Measurements from ENCODE around the gene GPR68.
"Not testable (repeated sequence)": the region's sequence is repeated elsewhere in the genome, so short reads cannot be mapped to it uniquely, and the experiment has no call there.

Gene GPR68

DNA sequence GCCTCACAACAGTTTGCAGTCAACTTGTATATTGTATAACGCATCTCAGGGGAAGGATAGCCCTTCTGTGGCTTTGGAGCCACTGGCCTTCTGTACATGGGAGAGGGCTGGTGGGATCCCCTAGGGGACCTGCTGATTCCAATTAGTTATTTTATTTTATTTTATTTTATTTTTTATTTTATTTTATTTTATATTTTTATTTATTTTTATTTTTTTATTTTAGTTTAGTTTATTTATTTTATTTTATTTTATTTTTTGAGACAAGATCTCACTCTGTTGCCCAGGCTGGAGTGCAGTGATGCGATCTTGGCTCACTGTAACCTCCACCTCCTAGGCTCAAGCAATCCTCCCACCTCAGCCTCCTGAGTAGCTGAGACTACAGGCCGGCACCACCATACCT lies 61.8 kb downstream of the GPR68 start:
- not testable (repeated sequence) for H2BK5ac ChIP-seq (ENCODE audit: low read length); H4K91ac ChIP-seq (ENCODE audit: low read depth, low read length, poor library complexity); H3K4me2 ChIP-seq (ENCODE audit: insufficient read depth, low read length, poor library complexity, severe bottlenecking); H3K27ac ChIP-seq (replicated peaks; ENCODE audit: low read length); H3K4ac ChIP-seq (ENCODE audit: low read length); H3K14ac ChIP-seq (ENCODE audit: low read length); H3K4me1 ChIP-seq (ENCODE audit: control insufficient read depth in 2 of 2, insufficient read depth in 1 of 2, low read depth in 1 of 2, low read length in 2 of 2); H2AFZ ChIP-seq (ENCODE audit: low read length); H3K4me3 ChIP-seq (ENCODE audit: low read length in 2 of 2); DNase-seq (ENCODE audit: low spot score); H3K23ac ChIP-seq (ENCODE audit: low read depth, low read length, poor library complexity); H3K27me3 ChIP-seq (ENCODE audit: control insufficient read depth in 3 of 3, insufficient read depth in 3 of 3, low read depth in 1 of 3, low read length in 3 of 3); H2BK15ac ChIP-seq (ENCODE audit: low read length); H4K8ac ChIP-seq (ENCODE audit: low read depth, low read length); H3K9ac ChIP-seq (ENCODE audit: low read depth, low read length, poor library complexity); H3K9me3 ChIP-seq (replicated peaks in 1 of 2; ENCODE audit: control insufficient read depth in 2 of 2, insufficient read depth in 1 of 2, low read depth in 1 of 2, low read length in 2 of 2); H2BK12ac ChIP-seq (ENCODE audit: low read length); H2AK5ac ChIP-seq (ENCODE audit: low read depth, low read length); H3K79me1 ChIP-seq (ENCODE audit: low read depth, low read length); H3K18ac ChIP-seq (ENCODE audit: low read length); H2BK120ac ChIP-seq (ENCODE audit: low read depth, low read length)
- no CpG with 5 or more reads among the region's 3 CpGs for WGBS, 2 donors (ENCODE audit: extremely low coverage in 2 of 2, insufficient read length in 2 of 2, insufficient replicate concordance in 1 of 2)
- H3K36me3 ChIP-seq (replicated peaks in 1 of 2; ENCODE audit: control insufficient read depth in 2 of 2, insufficient read depth in 2 of 2, low read length in 2 of 2), result peaks cover 4 to 36% of the 10 kb centered on the region in 2 donors
